ENCODE measurements around the gene ARHGEF4. TPM values are rescaled to one million over a fixed set of nuclear protein-coding genes. Genes with fewer than 3 reads are reported as not detected.

Gene ARHGEF4
- total RNA-seq, 1 donor from 2014 or later = 9.1 TPM

GRCh38 chr2:130813722-130814121 is 23.0 kb upstream of the ARHGEF4 start:
- DNase-seq = no peak
- TF ChIP-seq, protein P1, sequence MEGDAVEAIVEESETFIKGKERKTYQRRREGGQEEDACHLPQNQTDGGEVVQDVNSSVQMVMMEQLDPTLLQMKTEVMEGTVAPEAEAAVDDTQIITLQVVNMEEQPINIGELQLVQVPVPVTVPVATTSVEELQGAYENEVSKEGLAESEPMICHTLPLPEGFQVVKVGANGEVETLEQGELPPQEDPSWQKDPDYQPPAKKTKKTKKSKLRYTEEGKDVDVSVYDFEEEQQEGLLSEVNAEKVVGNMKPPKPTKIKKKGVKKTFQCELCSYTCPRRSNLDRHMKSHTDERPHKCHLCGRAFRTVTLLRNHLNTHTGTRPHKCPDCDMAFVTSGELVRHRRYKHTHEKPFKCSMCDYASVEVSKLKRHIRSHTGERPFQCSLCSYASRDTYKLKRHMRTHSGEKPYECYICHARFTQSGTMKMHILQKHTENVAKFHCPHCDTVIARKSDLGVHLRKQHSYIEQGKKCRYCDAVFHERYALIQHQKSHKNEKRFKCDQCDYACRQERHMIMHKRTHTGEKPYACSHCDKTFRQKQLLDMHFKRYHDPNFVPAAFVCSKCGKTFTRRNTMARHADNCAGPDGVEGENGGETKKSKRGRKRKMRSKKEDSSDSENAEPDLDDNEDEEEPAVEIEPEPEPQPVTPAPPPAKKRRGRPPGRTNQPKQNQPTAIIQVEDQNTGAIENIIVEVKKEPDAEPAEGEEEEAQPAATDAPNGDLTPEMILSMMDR (IDR thresholded peaks at IDR 0.05) = no peak
- ATAC-seq = no peak
- Histone ChIP-seq H3K36me3 (no peaks in the 10 kb centered on the region), H3K27ac (no peak overlapping the region), H3K27me3 (ENCODE audit: low read depth) (peaks cover 12% of the 10 kb centered on the region), H3K4me3 (no peak overlapping the region), H3K9me3 (no peaks in the 10 kb centered on the region), H3K4me1 (no peaks in the 10 kb centered on the region)
- intact Hi-C loops (cut with DNase I) = no loop called here

DNA sequence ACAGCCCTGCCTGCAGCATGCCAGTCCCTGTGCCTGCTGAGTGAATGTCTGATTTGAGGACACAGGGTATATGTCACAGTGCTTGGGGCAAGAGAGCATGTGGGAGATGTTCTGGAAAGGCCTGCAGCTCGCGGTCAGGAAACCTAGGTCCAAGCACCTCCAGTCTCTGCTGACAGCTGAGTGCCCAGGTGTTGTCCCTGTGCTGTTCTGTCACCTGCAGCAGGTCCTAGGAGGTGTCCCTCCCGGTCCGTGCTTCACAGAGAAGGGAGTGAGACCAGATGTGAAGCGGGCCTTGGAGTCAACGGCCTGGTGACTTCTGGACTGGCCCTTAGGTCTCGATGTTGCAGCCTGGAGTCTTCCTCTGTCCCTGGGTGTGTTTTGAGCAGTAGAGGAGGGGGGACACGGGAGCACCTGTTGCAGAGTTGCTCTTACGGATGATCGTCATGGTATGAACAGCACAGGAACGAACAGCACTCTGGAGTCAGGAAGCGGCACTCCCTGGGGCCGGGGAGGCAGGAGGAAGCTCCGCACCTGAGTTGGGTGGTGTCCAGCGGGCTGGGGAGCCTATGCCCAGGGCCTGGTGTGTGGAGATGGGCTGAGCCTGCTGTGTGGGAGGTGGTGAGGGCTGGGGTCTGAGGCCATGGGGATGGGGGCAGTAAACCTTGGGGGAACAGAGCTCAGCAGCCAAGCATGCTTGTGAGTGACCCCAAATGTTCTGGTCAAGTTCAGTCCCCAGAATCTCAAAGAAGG is 21.6 kb upstream of the ARHGEF4 start:
- TF ChIP-seq, protein P1 (IDR thresholded peaks at IDR 0.05) = no peak

GRCh38 chr2:130818809-130819208 is 17.9 kb upstream of the ARHGEF4 start:
- Histone ChIP-seq H3K4me3 (no peak overlapping the region), H3K36me3 (no peaks in the 10 kb centered on the region), H3K27me3 (ENCODE audit: low read depth) (peaks cover 23% of the 10 kb centered on the region), H3K27ac (no peak overlapping the region), H3K4me1 (no peaks in the 10 kb centered on the region), H3K9me3 (no peaks in the 10 kb centered on the region)
- DNase-seq (no peak), ATAC-seq (no peak)
- TF ChIP-seq, protein P1 (IDR thresholded peaks at IDR 0.05) = no peak
- intact Hi-C loops (cut with DNase I) = no loop called here

More for the DNA sequence above, 21.6 kb upstream of the ARHGEF4 start:
- ATAC-seq = no peak
- Histone ChIP-seq H3K4me1 (no peaks in the 10 kb centered on the region), H3K27me3 (ENCODE audit: low read depth) (peaks cover 22% of the 10 kb centered on the region), H3K4me3 (no peak overlapping the region), H3K9me3 (no peaks in the 10 kb centered on the region), H3K36me3 (no peaks in the 10 kb centered on the region), H3K27ac (no peak overlapping the region)
- intact Hi-C loops (cut with DNase I) = no loop called here
- DNase-seq = no peak

DNA sequence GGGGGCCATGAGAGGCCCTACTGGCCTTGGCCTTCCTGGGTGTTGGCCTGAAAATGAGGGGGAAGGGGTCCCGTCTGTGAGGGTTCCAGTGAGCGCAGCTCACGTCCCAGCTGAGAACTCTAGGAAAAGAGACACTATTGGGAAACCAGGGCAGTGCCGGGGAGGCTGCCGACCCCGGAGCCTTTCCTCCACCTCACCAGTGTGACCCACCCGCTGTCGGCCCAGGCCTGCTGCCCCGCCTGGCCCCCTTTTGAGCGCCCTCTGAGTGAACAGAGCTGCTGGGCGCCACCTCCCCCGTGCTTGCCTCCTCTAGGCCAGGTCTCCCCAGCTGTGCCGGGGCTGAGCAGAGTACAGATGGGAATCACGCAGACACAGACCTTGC is 17.5 kb upstream of the ARHGEF4 start:
- peaks cover 20% of the 10 kb centered on the region for H3K27me3 ChIP-seq (ENCODE audit: low read depth)
- intact Hi-C loops (cut with DNase I) = no loop called here
- no peak overlapping the region for H3K4me3 ChIP-seq
- no peak for ATAC-seq
- H3K27ac ChIP-seq = no peak overlapping the region
- no peaks in the 10 kb centered on the region for H3K36me3 ChIP-seq
- TF ChIP-seq, protein P1 (IDR thresholded peaks at IDR 0.05) = no peak
- no peak for DNase-seq
- H3K9me3 ChIP-seq = no peaks in the 10 kb centered on the region
- H3K4me1 ChIP-seq = no peaks in the 10 kb centered on the region

- ATAC-seq (no peak), DNase-seq (no peak)
- no peak overlapping the region for H3K4me3 ChIP-seq
- H3K27ac ChIP-seq = no peak overlapping the region
- TF ChIP-seq, protein P1 (IDR thresholded peaks at IDR 0.05) = no peak
- no peaks in the 10 kb centered on the region for H3K9me3 ChIP-seq
- peaks cover 17% of the 10 kb centered on the region for H3K27me3 ChIP-seq (ENCODE audit: low read depth)
- no peaks in the 10 kb centered on the region for H3K36me3 ChIP-seq
- intact Hi-C loops (cut with DNase I) = no loop called here
- no peaks in the 10 kb centered on the region for H3K4me1 ChIP-seq
Measured at GRCh38 chr2:130819608-130820278, 17.0 kb upstream of the ARHGEF4 start.

Data from lower lobe of right lung (tissue), 2 donors.